ENCODE results near the gene SMIM45.

The SMIM45 gene

DNA sequence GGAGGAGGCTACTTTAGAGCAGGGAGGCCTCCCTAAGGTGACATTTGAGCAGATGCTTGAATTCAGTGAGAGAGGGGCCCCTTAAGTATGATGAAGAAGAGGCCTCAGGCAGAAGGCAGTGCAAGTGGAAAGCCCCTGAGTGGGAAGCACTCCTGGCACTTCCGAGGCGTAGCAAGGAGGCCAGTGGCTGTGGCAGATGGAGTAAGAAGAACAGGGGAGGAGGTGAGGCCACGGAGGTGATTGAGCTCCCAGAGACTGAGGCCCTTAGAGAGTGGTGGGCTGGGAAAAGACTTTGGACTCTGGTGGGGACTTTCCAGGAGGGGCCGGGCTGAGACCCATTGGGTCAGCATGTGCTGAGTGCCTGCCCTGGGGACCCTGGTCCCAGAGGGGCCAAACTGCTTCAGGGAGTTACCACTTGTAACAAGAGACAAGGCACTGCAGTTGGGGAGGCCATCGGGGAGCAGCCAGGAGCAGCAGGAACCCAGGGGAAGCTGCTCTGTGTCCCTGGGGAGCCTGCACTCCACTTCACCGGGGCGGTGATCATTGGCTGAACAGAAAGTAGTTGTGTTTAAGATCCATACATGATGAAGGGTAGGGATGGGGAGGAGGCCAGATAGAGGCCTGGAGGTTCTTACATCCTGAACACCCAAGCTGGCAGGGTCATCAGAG, 2.5 kb upstream of the SMIM45 start (continued):
- TF ChIP-seq ZNF384 (IDR thresholded peaks at IDR 0.05; ENCODE audit: borderline replicate concordance, low read depth, low read length) = no peak
- TF ChIP-seq SMC3 (IDR thresholded peaks at IDR 0.05; ENCODE audit: borderline replicate concordance, low read length) = peak; percentile 14; the same call in 1 of the 2 replicates
- no peak for TF ChIP-seq SREBF1 (IDR thresholded peaks at IDR 0.05; ENCODE audit: low read length)
- TF ChIP-seq TBL1XR1 (IDR thresholded peaks at IDR 0.05; ENCODE audit: low read depth, low read length) = no peak
- TF ChIP-seq EED (IDR thresholded peaks at IDR 0.05; ENCODE audit: low read depth) = peak; percentile 82
- TF ChIP-seq, protein P1, sequence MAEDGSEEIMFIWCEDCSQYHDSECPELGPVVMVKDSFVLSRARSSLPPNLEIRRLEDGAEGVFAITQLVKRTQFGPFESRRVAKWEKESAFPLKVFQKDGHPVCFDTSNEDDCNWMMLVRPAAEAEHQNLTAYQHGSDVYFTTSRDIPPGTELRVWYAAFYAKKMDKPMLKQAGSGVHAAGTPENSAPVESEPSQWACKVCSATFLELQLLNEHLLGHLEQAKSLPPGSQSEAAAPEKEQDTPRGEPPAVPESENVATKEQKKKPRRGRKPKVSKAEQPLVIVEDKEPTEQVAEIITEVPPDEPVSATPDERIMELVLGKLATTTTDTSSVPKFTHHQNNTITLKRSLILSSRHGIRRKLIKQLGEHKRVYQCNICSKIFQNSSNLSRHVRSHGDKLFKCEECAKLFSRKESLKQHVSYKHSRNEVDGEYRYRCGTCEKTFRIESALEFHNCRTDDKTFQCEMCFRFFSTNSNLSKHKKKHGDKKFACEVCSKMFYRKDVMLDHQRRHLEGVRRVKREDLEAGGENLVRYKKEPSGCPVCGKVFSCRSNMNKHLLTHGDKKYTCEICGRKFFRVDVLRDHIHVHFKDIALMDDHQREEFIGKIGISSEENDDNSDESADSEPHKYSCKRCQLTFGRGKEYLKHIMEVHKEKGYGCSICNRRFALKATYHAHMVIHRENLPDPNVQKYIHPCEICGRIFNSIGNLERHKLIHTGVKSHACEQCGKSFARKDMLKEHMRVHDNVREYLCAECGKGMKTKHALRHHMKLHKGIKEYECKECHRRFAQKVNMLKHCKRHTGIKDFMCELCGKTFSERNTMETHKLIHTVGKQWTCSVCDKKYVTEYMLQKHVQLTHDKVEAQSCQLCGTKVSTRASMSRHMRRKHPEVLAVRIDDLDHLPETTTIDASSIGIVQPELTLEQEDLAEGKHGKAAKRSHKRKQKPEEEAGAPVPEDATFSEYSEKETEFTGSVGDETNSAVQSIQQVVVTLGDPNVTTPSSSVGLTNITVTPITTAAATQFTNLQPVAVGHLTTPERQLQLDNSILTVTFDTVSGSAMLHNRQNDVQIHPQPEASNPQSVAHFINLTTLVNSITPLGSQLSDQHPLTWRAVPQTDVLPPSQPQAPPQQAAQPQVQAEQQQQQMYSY (CRISPR knock-in tag; IDR thresholded peaks at IDR 0.05) = no peak
- TF ChIP-seq WRNIP1 (IDR thresholded peaks at IDR 0.05; ENCODE audit: borderline replicate concordance, low read depth, low read length) = no peak
- TF ChIP-seq TCF7 (IDR thresholded peaks at IDR 0.05; ENCODE audit: borderline replicate concordance) = no peak
- TF ChIP-seq EGR1 (IDR thresholded peaks at IDR 0.05; ENCODE audit: borderline replicate concordance in 1 of 2, low read depth in 2 of 2, low read length in 2 of 2) = 0 out of 3 replicates have a peak, but pooled peaks of 1 of the 2 experiments have one; percentile 18
- TF ChIP-seq YY1 (IDR thresholded peaks at IDR 0.05; ENCODE audit: low read depth, low read length) = peak; percentile 7; the same call in 1 of the 2 replicates
- TF ChIP-seq SMARCA5 (IDR thresholded peaks at IDR 0.05) = no peak
- TF ChIP-seq RFX5 (IDR thresholded peaks at IDR 0.05; ENCODE audit: low read depth, low read length) = no peak
- TF ChIP-seq, protein P2, sequence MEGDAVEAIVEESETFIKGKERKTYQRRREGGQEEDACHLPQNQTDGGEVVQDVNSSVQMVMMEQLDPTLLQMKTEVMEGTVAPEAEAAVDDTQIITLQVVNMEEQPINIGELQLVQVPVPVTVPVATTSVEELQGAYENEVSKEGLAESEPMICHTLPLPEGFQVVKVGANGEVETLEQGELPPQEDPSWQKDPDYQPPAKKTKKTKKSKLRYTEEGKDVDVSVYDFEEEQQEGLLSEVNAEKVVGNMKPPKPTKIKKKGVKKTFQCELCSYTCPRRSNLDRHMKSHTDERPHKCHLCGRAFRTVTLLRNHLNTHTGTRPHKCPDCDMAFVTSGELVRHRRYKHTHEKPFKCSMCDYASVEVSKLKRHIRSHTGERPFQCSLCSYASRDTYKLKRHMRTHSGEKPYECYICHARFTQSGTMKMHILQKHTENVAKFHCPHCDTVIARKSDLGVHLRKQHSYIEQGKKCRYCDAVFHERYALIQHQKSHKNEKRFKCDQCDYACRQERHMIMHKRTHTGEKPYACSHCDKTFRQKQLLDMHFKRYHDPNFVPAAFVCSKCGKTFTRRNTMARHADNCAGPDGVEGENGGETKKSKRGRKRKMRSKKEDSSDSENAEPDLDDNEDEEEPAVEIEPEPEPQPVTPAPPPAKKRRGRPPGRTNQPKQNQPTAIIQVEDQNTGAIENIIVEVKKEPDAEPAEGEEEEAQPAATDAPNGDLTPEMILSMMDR (IDR thresholded peaks at IDR 0.05 in 2 of 3, conservative IDR thresholded peaks at IDR 0.05 in 1 of 3; ENCODE audit: control insufficient read depth in 2 of 3, extremely low read depth in 1 of 3, insufficient read depth in 1 of 3, low read depth in 3 of 3, low read length in 3 of 3) = no peak
- TF ChIP-seq, protein P3, sequence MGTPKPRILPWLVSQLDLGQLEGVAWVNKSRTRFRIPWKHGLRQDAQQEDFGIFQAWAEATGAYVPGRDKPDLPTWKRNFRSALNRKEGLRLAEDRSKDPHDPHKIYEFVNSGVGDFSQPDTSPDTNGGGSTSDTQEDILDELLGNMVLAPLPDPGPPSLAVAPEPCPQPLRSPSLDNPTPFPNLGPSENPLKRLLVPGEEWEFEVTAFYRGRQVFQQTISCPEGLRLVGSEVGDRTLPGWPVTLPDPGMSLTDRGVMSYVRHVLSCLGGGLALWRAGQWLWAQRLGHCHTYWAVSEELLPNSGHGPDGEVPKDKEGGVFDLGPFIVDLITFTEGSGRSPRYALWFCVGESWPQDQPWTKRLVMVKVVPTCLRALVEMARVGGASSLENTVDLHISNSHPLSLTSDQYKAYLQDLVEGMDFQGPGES (IDR thresholded peaks at IDR 0.05) = no peak
- TF ChIP-seq SIX5 (IDR thresholded peaks at IDR 0.05; ENCODE audit: low read depth, low read length, severe bottlenecking) = no peak
- TF ChIP-seq, protein P4, sequence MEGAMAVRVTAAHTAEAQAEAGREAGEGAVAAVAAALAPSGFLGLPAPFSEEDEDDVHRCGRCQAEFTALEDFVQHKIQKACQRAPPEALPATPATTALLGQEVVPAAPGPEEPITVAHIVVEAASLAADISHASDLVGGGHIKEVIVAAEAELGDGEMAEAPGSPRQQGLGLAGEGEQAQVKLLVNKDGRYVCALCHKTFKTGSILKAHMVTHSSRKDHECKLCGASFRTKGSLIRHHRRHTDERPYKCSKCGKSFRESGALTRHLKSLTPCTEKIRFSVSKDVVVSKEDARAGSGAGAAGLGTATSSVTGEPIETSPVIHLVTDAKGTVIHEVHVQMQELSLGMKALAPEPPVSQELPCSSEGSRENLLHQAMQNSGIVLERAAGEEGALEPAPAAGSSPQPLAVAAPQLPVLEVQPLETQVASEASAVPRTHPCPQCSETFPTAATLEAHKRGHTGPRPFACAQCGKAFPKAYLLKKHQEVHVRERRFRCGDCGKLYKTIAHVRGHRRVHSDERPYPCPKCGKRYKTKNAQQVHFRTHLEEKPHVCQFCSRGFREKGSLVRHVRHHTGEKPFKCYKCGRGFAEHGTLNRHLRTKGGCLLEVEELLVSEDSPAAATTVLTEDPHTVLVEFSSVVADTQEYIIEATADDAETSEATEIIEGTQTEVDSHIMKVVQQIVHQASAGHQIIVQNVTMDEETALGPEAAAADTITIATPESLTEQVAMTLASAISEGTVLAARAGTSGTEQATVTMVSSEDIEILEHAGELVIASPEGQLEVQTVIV (IDR thresholded peaks at IDR 0.05; ENCODE audit: borderline replicate concordance, partially characterized antibody) = no peak
